HG02798 (cell line): ENCODE data around the gene ADAM15.
A peak's percentile ranks its signal among the peaks of the same experiment; 100 is the strongest.

Experiments used
- ATAC-seq: cut with Tn5 transposase; IDR thresholded peaks from one replicate; pipeline ENCODE4 v1.9.1; 2021; ENCODE audit warnings: mild to moderate bottlenecking; ENCODE audit not compliant: unreplicated experiment, poor library complexity

Gene ADAM15

GRCh38 chr1:155011437-155012025, 39.6 kb upstream of the ADAM15 start:
- ATAC-seq: no peak

DNA sequence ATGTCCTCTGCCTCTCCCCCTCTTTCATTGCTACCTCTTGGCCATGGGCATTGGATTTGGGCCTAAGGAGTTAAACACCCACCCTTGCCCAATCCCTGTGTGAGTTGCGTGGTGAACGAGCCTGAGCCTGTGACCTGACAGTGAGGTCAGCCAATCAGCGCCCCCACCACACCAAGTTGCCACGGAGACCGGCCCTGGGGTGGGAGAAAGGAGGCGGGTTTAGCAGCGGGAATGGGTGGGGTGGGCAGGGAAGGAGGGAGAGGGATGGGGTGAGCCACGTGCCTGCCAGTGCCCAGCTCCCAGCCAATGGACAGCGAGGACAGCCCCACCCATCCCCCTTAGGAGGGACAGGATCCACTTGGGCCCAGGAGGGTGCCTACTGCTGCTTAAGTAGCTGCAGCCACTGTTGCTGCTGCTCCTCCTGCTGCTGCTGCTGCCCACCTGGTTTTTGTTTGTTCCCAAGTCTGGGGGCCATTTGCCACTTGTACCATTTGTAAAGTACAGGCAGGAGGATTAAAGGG, 39.0 kb upstream of the ADAM15 start:
- no peak for ATAC-seq

- ATAC-seq: no peak
Measured at GRCh38 chr1:155012776-155013602, 38.1 kb upstream of the ADAM15 start.

- ATAC-seq: no peak
Measured at GRCh38 chr1:155013632-155014031, 37.5 kb upstream of the ADAM15 start.

DNA sequence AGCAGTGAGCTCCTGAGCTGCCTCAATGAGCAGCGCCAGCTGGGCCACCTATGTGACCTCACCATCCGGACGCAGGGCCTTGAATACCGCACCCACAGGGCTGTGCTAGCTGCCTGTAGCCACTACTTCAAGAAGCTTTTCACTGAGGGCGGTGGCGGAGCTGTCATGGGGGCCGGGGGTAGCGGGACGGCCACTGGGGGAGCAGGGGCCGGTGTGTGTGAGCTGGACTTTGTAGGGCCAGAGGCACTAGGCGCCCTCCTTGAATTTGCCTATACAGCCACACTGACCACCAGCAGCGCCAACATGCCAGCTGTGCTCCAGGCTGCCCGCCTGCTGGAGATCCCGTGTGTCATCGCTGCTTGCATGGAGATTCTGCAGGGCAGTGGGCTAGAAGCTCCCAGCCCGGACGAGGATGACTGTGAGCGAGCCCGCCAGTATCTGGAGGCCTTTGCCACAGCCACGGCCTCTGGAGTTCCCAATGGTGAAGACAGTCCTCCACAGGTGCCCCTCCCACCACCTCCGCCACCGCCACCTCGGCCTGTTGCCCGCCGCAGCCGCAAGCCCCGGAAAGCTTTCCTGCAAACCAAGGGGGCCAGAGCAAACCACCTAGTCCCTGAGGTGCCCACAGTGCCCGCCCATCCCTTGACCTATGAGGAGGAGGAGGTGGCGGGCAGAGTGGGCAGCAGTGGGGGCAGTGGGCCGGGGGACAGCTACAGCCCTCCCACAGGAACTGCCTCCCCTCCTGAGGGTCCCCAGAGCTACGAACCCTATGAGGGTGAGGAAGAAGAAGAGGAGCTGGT, 36.2 kb upstream of the ADAM15 start:
- ATAC-seq: no peak

DNA sequence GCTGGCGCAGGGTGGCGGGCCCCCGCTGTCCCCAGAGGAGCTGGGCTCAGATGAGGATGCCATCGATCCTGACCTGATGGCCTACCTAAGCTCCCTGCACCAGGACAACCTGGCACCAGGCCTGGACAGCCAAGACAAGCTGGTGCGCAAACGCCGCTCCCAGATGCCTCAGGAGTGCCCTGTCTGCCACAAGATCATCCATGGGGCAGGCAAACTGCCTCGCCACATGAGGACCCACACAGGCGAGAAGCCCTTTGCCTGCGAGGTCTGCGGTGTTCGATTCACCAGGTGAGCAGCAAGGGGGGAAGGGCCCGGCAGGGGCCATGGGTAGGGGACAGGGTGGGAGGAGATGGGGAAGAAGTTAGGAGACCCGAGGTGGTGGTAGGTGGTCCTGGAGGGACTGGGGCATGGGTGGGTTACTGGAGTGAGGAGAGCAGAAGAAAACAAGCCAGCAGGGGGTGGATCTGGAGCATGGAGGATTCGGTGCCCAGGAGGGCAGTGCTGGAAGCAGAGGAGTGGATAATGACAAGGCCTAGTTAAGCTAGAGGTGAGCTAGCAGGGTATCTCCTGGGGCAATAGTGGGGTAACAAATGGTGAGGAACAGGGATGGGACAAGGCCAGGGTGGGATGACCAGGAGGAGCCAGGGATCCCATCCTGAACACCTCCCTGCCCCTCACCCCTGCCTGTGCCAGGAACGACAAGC, 35.4 kb upstream of the ADAM15 start:
- no peak for ATAC-seq

DNA sequence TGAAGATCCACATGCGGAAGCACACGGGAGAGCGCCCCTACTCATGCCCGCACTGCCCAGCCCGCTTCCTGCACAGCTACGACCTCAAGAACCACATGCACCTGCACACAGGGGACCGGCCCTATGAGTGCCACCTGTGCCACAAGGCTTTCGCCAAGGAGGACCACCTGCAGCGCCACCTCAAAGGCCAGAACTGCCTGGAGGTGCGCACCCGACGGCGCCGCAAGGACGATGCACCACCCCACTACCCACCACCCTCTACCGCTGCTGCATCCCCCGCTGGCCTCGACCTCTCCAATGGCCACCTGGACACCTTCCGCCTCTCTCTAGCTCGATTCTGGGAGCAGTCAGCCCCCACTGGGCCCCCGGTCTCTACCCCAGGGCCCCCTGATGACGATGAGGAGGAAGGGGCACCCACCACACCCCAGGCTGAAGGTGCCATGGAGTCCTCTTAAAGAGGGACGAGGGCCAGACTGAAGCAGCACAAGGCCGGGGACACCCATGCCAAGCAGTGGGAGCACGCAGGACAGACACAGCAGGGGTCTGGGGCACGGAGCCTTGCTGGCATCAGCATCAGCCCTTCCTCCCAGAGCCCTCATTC, 34.8 kb upstream of the ADAM15 start:
- no peak for ATAC-seq

DNA sequence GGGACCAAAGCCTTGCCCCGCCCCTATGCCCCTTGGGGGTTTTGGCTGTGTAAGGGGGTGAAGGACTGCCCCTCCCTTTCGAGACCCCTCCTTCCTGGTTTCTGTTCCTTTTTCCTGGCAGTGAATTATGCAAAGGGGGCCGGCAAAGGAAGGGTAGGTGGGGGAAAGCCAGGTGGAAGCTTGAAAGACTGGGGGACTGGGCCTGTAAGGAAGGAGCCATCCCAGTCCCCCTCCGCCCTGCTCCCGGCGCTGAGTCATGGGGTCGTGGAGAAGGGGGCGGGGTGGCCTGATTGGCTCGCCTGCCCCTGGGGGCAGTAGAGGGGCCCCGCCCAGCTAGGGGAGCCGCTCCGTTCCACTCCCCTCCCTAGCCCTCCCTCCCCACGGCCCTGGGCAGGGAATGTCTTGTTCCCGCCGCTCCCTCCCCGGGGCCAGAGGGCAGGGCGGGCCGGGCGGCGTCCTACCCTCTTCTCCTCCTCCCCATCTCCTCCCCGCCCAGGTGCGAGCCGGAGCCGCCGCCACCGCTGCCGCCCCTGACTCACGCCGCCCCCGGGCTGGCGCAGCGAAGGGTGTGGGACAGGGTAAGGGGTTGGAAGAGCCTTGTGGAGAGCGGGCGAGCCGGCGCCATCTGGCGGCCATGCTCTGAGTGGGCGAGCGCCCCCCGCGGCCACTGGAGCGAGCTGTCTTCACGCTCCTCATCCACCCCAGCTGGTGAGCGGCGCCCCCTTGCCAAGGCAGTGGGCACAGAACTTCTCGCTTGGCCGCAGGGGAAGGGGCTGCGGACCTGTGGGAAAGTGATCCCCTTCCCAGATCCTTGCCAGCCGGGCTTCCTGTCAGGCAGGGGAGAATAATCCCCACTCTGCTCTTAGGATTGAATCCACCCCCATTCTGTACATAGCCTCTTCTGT, 33.8 kb upstream of the ADAM15 start:
- ATAC-seq: peak; percentile 86

- peak; percentile 5 for ATAC-seq
Measured at GRCh38 chr1:155017946-155018316, 33.2 kb upstream of the ADAM15 start.

DNA sequence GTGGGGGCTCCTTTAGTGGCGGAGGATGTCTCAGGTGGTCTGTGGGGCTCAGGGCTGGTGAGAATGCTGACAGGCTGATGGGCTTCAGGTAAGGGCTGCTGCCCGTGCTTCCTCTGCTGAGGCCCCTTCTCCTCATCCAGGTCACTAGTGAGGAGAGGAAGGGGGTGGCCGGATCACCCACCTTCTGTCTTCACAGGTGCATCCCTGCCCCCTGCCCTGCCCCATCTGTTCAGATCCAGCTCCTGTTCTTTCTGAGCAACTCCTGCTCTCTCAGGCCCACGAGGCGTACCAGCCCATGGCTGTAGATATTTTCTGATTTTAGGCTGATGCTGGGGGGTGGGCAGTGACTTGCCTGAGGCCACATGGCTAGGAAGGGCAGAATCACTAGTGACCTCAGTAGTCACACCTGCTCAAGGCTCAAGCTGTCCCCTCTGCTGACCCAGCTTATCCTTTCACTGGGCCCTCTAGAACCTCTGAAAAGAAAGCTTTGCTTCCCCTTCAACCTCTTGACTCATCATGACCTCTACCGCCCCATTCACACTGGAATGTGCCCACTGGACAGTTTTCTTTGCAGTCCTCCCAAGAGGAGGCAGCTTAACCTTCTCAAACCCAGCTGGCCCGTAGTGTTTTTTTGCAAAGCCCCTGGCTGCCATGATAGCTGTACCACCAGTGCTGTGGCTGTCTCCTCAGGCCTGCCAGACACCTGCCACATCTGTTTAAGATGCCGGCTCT, 32.3 kb upstream of the ADAM15 start:
- ATAC-seq: no peak

GRCh38 chr1:155019377-155020245, 31.5 kb upstream of the ADAM15 start:
- ATAC-seq: no peak

DNA sequence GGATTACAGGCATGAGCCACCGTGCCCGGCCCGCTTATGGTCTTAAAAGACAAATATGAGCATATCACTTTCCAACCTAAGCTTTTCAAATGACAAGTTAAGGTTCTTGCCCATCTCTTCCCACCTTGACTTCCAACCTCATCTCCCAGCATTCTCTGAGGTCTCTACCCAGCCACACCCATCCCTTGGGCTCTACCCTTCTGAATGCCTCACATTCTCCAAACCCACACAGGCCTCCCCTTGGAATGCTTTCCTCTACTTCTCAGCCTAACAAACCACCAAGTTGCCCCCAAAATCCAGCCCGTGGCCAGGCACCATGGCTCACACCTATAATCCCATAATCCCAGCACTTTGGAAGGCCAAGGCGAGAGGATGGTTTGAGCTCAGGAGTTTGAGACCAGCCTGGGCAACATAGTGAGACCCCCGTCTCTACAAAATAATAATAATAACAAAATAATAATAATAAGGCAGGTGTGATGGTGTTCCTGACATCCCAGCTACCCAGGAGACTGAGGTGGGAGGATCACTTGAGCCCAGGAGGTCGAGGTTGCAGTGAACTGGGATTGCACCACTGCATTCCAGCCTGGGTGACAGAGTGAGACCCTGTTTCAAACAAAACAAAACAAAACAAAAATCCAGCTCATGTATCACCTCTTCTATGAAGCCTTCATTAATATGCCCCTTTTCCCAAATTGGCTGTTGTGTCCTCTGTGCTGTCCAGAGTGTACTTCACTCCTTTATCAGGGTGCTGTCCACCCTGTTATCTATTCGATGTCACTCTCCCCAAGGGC, 28.8 kb upstream of the ADAM15 start:
- no peak for ATAC-seq

GRCh38 chr1:155022927-155023236, 28.2 kb upstream of the ADAM15 start:
- ATAC-seq: no peak

DNA sequence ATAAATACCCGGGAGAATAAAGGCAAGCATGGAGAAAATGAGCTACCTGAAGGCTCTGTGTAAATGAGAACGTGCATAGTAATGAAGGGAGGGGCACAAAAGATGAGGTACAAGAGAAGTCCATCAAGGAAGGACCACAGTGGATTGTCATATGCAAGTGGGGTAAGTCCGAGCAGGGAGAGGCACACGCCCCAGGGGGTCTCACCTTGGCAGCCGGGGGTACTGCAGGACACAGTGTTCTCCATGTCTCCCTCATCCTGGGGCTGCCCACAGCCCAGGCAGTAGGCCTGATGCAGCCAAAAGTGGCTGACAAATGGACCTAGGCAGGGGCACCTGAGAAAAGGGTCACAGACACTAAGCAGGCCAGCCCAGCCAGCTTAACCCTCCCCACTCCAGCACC, 27.5 kb upstream of the ADAM15 start:
- no peak for ATAC-seq

DNA sequence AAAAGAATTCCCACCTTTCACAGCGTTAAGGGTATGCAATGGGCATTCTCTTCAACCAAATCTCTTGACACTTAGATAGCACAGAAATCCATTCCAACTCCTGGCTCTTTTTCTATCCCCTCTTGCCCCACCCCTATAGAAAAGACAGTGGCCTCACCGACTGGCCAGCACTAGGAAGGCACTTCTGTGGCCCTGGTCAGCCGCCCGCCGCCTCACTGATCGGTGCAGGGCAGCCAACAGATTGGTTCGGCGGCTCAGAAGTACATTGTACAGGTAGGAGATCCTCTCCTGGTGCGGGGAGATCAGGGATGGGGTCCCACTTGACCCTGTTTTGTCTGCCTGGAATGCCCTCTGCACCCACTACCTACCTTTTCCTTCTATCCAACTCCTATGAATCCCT, 26.8 kb upstream of the ADAM15 start:
- ATAC-seq: no peak

DNA sequence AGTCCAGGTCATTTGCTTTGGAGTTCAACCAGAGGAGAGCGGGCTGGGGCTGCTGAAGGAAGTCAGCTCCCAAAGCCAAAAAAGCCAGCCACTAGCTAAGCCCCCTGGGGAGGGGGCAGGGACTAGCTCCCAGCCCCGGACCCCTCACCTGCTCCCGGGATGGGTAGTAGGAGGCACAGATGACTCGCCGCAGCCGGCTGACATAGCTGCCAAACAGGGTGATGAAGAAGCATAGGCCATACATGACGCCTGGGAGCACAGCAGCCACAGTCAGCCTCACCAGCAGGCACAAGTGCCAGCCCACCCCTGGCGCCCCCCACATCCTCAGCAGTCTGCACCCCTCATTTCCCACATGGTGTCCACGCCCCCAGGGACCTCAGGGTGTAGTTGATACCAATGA, 25.0 kb upstream of the ADAM15 start:
- no peak for ATAC-seq

DNA sequence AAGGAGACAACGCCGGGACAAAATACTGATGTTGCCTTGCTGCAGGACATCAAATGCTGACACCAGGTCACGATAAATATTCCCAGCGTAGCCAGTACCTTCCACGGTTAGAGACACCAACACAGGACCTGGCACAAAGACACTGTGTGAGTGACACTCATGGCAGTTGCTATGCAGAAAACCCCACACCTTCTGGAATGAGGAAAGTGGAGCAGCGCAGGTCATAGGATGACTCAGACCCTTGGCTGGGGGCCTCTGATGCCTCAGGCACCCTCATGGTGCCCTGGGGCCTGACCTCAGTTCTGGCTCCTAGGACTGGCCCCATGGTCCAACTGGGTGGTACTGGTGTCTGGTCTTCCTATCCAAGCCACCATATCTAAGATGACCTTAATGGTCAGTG, 24.5 kb upstream of the ADAM15 start:
- ATAC-seq: no peak
